SW480 (cell line): ENCODE measurements around the gene BHLHE23.
"Not testable (repeated sequence)": the region's sequence is repeated elsewhere in the genome, so short reads cannot be mapped to it uniquely, and the experiment has no call there.

Experiments used
- DNase-seq: peaks from one replicate; pipeline ENCODE4 v3.0.0-alpha.2; 2016; ENCODE audit warnings: low spot score

Gene BHLHE23

DNA sequence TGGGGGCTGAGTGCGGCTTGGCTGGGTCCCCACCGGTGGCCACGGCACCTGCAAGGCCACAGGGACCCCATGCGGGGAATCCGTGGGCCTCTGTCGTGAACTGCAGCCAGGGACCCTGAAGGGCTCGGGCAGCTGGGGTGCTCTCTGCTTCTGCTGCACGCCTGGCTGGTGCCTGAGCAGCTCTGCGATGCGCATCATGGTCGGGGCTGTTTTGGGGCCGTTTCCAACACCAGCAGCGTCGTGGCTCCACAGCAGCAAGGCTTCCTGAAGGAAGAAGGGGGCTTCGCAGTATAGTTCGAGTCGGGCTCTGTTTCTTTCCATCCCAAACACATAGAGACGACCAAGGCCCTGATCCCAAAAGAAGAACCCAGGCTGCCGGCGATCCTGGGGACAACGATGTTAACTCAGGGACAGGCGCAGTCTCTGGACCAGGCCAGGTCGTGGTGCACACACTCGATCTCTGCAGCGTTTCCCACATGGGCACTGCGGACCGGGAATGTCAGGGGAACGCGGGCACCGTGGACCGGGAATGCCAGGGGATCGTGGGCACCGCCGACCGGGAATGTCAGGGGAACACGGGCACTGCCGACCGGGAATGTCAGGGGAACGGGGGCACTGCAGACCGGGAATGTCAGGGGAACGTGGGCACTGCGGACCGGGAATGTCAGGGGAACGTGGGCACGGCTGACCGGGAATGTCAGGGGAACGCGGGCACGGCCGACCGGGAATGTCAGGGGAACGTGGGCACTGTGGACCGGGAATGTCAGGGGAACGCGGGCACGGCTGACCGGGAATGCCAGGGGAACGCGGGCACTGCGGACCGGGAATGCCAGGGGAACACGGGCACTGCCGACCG lies 36.8 kb upstream of the BHLHE23 start:
- DNase-seq: no peak

DNA sequence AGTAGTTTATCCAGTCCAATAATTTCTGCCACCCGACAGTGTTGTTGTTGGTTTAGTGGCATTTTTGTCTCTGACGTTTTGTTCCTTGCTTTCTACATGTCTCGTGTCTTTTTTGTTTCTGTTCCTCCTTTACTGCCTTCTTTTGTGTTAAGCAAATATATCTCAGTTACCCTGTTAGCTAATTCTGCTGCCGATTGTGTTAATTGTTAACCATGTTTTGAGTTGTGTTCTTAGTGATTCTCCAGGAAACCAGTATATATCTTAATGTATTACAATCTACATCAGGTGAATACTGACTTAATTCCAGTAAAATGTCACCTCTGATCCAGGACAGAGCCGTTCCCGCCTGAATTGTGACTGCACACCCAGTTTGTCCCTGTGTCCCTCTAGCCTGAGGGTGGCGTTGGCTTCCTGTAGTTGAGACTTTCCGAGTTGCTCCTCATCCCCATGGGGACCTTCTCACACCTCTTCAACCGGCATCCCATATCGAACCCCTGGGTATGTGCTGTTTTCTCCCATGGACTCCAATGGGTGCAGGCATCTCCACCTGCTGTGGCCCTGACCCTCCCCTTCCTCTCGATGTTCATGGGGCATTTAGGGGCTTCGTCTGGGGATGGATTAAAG lies 35.8 kb upstream of the BHLHE23 start:
- no peak for DNase-seq

DNA sequence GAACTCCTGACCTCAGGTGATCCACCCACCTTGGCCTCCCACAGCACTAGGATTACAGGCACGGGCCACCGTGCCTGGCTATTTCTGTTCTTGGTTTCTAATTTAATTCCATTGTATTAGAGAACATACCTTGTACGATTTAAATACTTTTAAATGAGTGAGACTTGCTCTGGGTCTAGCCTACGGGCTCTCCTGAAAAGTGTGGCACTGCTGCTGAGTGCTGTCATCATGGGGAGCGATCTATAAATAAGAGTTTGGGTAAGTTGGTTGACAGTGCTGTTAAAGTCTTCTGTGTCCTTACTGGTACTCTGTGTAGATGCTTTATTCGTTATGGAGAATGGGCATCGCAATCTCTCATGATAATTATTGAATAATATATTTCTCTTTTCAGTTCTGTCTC lies 35.0 kb upstream of the BHLHE23 start:
- DNase-seq: no peak

DNA sequence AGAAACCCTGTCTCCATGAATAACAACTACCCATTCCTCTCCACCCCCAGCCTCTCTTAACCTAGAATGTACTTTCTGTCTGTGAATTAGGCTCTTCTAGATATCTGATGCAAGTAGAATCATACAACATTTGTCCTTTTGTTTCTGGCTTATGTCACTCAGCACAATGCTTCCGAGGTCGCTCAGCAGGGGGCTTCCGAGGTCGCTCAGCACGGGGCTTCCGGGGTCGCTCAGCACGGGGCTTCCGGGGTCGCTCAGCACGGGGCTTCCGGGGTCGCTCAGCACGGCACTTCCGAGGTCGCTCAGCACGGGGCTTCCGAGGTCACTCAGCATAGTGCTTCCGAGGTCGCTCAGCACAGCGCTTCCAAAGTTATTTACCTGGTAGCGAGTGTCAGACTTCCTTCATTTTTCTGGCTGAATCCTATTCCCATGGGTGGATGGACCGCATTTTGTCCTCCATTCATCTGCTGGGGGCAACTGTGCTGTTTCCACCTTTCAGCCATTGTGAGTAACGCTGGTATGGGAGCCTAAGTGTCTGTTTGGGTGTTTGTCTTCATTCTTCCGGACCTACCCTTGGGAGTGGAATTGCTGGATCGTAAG lies 31.0 kb upstream of the BHLHE23 start:
- no peak for DNase-seq

DNA sequence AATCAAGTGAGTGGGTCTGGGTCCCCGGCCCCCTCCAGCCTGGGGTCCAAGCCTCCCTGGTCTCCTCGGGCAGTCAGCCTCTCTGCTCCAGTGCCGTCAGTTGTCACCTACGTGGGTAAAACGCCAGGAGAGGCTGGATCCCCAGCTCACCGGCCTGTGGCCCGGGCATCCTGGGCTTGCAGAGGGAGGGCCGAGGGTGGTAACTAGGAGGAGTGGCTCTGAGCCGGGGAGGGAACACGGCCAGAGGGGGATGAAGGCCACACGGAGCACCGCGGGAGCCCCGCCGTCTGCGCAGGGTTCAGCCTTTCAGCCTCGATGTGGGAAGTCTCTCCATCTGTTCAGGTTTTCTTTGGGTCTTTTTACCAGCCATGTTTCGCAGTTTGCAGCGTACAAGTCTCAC lies 29.5 kb upstream of the BHLHE23 start:
- DNase-seq: no peak

DNA sequence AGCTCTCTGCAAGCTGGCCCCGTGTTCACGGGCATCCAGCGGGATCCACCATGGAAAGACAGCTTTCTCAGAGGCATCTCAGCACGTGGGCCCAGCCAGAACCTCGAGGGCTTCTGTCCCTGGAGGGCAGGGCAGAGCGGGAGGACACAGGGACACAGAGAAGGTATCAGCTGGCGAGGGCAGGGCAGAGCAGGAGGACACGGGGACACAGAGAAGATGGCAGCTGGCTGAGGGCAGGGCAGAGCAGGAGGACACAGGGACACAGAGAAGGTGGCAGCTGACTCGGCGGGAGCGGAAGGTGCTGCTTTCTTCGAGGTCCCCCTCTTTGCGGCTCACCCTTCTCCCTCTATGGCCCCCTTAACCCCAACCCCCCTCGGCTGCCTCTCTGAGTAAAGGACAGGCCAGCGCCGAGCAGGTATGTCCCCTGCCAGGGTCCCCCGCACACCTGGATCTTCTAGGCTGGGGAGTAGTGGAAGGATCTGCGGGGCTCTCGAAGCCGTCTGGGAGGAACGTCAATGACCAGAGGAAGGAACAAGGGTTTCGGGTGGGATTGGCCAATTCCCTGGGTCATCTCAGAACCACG lies 28.9 kb upstream of the BHLHE23 start:
- DNase-seq: no peak

DNA sequence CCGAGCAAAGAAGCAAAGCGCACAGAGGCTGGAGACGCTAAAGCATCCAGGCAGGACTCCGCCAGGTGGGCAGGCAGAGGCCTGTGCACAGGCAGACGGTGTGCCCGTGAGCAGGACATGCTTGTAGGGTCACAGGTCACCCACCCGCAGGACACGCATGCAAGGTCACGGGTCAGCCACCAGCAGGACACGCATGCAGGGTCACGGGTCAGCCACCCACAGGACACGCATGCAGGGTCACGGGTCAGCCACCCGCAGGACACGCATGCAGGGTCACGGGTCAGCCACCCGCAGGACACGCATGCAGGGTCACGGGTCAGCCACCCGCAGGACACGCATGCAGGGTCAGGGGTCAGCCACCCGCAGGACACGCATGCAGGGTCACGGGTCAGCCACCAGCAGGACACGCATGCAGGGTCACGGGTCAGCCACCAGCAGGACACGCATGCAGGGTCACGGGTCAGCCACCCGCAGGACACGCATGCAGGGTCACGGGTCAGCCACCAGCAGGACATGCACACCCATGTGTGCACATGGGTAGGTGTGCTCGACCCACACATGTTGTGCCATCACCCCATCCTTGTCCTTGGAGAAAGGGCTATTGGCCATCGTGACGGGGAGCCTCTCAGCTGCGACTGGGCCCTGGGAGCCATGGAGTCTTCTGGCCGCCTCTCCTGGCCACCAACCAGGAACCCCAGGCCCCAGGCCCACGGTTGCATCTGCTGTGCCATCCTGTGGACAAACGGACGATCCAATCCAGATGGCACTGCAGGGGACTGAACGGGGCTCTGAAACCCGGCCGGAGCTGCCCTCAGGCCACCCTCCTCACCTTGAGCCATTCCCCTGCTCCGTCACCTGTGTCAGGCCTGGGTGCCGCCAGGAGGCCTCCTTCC lies 28.2 kb upstream of the BHLHE23 start:
- not testable (repeated sequence) for DNase-seq

DNA sequence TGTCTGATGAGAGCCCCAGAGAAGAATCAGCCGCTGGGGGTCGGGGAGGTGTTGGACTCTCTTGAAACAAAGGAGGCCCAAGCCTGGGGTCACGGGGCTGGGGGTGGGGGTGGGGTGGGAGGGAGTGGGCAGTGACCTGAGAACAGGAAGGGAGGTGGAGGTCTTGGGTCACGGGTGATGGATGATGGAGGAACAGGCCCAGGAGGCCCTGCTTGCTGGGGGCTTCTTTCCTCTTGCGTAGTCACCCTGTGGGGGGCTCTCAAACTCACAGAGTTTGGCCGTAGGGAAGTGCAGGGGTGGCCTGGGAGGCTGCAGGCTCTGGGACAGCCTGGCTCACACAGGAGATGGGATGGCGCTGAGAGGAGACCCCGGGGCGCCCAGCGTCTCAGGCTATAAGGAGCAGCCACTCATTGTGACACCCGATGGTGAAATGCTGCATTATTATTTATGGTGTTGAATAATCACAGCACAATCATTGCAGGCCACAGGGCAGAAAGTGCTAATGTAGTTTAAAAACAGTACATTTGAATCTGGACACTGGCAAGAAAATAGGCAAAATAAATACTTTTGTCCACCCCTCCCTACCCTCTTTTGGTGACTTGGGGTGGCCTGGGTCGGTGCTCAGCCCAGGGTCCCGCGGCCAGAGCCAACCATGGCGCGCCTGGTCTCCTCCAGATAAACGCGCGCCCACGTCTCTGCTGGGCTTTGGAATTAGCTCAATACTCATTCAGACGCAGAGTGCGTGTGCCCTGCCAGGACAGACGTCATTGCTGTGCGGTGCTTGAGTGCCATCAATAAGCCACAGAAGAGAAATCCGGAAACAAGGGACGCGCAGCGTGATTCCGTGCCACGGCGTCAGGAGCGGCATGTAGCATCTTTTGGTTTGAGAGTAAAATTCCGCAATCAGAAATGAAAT lies 27.3 kb upstream of the BHLHE23 start:
- no peak for DNase-seq

DNA sequence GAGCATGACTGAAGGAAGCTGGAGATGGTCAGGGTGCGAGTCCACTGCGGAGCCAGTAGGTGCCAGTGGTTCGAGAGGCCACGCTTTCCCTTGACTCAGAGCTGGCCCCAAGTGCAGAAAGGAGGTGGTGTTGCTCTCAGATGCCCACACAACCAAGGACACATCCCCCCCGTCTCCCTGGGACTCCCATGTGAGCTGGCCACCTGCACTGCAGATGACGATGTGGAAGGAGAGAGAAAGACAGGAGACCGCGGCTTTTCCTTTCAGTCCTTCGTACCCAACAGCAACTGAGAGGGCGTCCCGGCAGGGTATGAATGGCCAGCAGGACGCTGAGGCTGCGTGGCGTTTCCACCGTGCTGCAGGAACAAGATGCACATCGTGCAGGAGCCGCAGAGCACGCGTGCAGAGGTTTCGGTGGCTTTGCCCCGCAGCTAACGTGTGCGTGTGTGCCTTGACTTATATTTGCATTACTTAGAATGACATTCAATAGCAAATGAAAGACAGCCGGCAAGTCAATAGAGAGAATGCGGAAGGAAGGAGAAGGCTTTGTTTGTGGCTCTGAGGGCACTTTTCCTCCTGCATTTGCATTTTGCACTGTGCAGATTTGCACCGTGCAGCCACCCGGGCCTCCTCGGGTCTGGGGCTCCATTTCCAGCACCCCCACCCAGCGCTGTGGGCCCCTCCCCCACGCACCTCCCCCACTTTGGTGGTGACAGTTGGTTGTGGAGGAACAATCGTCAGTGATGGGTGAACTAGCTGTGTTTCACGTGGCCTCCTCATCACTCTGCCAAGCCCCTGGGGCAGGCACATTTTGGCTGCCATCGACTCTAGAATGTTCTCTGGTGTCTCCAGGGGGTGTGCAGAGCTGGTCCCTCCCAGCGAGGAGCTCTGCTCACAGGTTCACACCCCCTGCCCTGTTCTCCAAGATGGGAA lies 26.4 kb upstream of the BHLHE23 start:
- no peak for DNase-seq

DNA sequence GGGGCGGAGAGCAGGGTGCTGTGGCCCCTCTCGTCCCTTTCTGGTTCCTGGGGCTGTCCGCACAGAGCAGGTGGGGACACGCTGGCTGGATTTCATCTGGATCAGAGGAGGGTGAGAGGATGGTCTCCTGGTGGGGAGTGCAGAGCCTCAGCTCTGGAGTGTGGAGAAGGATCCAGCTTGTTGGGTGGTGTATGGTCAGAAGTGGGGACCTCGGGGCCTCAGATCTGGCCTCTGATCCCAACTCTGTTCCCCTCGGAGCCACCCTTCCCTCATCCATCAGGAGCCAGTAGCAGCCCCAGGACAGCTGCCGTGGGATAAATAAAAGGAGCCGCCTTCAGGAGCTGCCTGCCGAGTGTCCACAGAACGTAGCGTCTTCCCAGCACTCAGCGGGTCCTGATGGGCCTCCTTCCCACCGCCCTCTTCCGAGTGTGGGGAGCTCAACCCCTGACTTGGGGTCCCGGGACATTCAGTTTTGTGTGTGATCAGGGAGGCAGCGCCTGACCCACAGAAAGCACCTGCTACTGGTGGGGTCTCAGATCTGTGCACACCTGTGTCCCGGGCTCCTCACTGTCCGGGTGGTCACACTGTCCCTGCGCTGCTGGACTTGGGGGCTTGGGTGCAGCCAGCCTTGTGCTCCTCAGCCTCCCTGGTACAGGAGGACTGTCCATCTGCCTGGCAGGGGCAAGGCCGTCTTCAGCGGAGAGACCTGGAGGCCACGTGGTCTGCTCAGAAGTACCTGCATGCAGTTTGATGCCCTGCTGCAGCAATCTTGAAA lies 25.4 kb upstream of the BHLHE23 start:
- DNase-seq: no peak

DNA sequence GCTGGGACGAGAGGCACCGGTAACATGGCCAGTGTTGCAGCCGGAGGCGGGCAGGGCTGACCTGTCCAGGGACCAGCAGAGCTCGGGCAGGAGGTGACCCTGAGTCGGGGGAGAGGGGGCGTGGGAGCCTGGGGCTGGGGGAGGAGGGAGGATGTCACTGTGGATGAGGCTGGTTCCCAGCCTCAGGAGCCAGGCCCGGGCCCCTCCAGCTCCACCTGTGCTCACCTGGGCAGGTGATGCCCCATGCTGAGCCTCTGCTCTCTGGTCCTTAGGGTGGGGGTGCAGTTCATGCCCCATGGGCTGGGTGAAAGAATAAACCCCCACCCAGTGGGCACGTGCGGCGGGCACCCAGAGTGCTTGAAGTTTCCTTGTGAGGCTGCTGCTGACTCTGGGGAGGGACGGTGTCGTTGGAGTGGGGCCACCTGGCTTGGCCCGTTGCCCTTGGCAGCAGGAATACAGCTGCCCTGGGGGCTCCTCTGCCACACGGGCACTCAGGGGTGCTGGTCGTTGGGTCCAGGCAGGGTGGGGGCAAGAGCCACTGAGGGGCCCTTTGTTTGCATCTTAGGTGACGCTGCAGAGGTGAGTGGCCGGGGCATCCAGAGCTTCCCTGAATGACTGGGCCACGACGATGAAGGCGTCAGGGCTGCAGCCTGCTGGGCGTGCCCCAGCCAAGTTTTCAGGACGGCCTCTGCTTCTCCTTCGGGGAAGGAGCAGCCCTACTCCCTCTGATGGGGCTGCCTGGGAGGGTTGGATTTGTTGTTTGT lies 24.7 kb upstream of the BHLHE23 start:
- no peak for DNase-seq

DNA sequence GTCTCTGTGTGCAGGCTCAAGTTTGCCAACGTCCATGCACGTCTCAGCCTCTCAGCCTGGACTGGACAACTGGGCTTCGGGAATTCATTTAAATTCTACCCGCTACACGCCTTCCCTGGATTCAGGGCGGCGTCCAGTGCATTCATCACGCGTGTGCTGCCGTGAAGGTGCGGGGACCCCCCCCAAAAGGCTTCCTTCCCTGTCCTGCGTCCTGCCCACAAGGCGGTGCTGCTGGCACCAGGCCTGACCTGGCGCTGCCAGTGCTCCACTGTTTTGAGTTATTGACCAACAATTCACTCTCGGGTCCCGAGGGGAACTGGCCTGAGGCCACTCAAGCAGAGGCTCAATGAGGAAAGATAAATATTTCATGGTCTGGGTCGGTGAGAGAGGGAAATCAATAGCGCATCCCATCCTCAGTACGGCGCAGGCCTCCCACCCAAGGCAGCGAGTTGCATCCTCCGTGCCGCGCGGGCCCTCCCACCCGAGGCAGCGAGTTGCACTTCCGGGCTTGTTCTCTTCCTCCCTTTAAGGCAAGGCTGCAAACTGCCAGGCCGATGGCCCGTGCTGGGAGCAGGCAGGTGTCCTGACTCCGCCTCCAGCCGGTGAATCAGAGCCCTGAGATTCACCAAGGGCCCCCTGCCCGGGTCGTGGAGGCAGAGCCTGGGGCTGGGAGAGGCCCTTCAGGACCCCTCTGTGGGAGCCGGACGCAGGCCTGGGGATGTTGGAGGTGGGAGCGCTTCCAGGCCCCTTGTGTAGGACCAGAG lies 22.8 kb upstream of the BHLHE23 start:
- peak; percentile 46 for DNase-seq

DNA sequence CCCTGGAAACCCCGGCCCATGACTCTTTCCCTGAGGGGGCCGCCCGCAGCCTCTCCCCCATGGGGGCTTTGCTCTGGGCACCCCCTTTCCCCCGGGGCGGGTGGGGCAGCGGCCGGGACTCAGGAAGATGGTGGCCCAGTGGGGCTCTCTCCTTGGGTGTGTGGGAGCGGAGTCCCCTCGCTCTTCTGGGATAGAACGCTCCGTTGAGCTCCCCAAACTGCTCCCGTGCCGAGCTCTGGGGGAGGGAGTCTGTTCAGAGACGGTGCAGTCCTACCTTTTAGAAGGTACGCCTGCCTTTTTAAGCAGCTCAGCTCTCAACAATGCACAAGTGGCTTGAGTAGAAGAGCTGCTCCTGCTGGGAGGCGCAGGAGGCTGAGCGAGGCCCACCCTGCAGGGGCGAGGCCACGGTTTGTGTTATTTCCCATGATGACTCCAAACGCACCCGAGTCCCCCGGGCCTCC lies 21.7 kb upstream of the BHLHE23 start:
- DNase-seq: no peak

DNA sequence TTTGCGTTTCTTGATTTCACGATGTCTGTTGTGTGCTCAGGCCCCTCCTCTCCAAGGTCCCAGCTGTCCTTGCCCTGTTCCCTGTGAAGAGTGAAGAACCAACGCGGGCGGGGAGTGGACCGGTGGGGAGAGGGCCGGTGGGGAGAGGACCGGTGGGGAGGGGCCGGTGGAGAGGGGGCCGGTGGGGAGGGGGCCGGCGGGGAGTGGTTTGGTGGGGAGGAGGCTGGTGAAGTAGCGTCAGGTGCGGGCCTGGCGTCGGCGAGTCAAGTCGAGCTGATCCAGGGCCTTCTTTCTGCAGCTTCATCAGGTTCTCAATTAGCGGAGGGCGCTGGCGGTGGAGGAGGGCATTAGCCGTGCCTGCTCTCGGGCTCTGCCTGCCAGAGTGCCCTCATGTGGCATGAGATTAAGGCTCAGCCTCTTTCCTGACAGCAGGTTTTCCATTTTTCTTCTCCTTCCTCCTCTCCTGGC lies 21.2 kb upstream of the BHLHE23 start:
- DNase-seq: peak; percentile 80

DNA sequence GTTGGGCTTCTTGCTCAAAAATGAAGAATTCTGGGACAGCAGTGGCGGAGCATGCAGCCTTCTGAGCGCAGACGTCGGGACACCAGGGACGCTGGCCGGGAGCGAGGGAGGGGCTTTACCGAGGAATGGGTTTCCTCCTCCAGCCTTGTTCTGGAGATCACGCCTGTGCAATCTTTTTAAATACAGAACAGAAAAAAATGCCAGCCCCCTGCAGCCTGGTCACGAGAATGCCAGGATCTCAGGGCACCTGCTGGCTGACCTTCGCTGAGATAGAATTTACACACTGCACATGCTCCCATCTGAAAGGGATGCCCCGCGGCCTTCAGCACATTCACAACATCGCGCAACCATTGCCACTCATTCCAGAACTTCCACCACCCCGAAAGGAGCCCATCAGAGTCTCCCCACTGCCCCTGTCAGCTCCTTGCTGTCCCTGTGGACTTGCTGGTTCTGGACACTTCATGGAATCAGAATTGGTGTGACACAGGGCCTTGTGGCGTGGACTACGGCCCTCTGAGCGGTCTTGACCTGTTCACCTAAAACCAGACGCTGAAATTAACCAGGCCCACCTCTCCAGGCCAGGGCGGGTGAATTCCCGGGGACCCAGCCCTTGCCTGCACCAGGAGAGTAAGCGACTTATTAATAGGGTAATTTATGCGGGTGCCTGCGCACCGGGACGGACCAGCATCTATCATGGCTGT lies 20.6 kb upstream of the BHLHE23 start:
- no peak for DNase-seq

DNA sequence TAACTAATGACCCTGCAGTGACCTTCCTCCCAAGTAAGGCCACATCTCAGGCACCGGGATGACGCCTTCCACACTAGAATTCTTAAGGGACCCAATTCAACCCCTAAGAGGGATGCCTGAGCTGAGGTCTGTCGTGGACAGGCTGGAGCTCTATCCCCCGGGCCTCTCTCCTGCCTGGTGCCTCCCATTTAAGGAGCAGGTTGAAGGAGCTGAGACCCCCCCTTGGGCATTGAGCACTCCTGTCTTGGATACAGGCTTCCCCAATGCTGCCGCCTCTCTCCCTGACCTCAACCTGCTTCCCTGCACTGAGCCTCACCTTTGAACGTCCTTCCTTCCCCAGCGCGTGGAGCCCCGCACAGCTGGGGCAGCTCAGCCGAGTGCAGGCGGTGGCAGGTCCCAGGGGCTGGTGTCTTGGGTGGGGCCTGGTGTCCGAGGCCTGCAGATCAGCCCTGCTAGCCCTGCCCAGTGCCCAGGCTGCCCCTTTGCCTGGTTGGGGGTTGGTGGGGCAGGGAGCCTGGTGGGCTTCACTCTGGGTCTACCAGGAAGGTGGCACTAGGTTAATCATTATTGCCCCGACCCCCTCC lies 19.9 kb upstream of the BHLHE23 start:
- no peak for DNase-seq
